ENCODE measurements around the gene PRSS37.

DNA sequence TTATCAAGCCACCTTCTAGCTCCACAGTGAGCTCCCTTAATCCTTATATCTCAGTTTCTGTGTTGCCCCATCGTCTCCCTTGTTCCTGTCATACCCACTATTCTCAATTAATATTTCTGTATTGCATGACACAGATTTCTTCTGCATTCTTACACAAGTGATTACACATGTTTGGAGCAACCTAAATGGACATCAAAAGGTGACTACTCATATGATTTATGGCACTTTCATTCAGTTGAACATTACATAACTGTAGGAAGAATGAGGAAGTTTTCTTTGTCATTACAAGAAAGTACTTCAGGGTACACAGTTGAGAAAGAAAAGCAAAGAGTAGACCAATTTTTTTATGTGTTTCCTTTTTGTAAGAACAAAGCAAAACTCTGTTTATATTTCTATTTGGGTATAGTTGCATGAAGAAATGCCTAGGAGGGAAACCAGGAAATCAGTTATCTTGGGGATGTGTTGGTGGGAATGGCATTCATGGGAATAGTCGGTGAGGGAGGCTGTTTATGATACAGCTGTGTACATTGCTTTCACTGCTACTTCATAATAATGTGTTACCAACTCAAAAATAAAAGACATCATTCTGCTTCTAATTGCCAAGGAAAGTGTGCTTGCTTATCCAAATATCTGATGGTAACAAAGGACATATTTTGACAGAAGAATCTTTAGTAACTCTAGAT lies 23.6 kb upstream of the PRSS37 start:
- TF ChIP-seq, protein P1, sequence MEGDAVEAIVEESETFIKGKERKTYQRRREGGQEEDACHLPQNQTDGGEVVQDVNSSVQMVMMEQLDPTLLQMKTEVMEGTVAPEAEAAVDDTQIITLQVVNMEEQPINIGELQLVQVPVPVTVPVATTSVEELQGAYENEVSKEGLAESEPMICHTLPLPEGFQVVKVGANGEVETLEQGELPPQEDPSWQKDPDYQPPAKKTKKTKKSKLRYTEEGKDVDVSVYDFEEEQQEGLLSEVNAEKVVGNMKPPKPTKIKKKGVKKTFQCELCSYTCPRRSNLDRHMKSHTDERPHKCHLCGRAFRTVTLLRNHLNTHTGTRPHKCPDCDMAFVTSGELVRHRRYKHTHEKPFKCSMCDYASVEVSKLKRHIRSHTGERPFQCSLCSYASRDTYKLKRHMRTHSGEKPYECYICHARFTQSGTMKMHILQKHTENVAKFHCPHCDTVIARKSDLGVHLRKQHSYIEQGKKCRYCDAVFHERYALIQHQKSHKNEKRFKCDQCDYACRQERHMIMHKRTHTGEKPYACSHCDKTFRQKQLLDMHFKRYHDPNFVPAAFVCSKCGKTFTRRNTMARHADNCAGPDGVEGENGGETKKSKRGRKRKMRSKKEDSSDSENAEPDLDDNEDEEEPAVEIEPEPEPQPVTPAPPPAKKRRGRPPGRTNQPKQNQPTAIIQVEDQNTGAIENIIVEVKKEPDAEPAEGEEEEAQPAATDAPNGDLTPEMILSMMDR (IDR thresholded peaks at IDR 0.05), result no peak
- no peak for TF ChIP-seq EP300 (IDR thresholded peaks at IDR 0.05; ENCODE audit: low read depth)
- no peak for TF ChIP-seq POLR2A (IDR thresholded peaks at IDR 0.05)
